K562 (cell line): ENCODE measurements around the gene SEPTIN6. TPM values are rescaled to one million over a fixed set of nuclear protein-coding genes. Genes with fewer than 3 reads are reported as not detected.

Source experiments
- ATF2 ChIP-seq: sonication (generic); formaldehyde crosslinking; IDR thresholded peaks from 2 replicates; pipeline ENCODE4 v1.8.1; 2022; ENCODE audit warnings: missing genetic modification reagents
- CC2D1A ChIP-seq: fragments of 450-650 bp; IDR thresholded peaks from 2 replicates; pipeline ENCODE4 v1.6.1; 2017; ENCODE audit warnings: mild to moderate bottlenecking
- E4F1 ChIP-seq: fragments of 250-450 bp; sonication (Bioruptor Pico); IDR thresholded peaks from 2 replicates; pipeline ENCODE4 v1.5.0; 2021; ENCODE audit warnings: mild to moderate bottlenecking, borderline replicate concordance
- LEF1 ChIP-seq: fragments of 450-650 bp; IDR thresholded peaks from 2 replicates; pipeline ENCODE4 v1.6.1; 2016; ENCODE audit warnings: mild to moderate bottlenecking
- NCOA2 ChIP-seq, 2 experiments: fragments of 450-650 bp; IDR thresholded peaks; 2 replicates each; pipeline ENCODE4 v1.6.1; 2018; ENCODE audit warnings: mild to moderate bottlenecking in 2 of 2, moderate library complexity in 1 of 2; ENCODE audit not compliant: partially characterized antibody in 2 of 2
- PYGO2 ChIP-seq: fragments of 450-650 bp; IDR thresholded peaks from 2 replicates; pipeline ENCODE4 v1.6.1; 2016; ENCODE audit warnings: mild to moderate bottlenecking, missing genetic modification characterization, moderate library complexity, missing compliant biosample characterization
- RBM14 ChIP-seq: fragments of 200-400 bp; formaldehyde crosslinking; IDR thresholded peaks from 2 replicates; pipeline ENCODE4 v1.6.1; 2018; ENCODE audit warnings: low read depth, mild to moderate bottlenecking, low read length, moderate library complexity, borderline replicate concordance; ENCODE audit not compliant: insufficient read depth
- STAG1 ChIP-seq: sonication (generic); formaldehyde crosslinking; IDR thresholded peaks from 2 replicates; pipeline ENCODE4 v1.5.0; 2020; ENCODE audit warnings: missing genetic modification reagents, borderline replicate concordance
- TEAD4 ChIP-seq, 2 experiments: sonication (generic) in 1 of 2; formaldehyde crosslinking in 1 of 2; IDR thresholded peaks; 2 replicates each; pipeline versions ENCODE4 v1.6.1 to v1.8.0; 2012 to 2022; ENCODE audit warnings: borderline replicate concordance in 1 of 2, inconsistent platforms in 1 of 2, low read length in 1 of 2, mild to moderate bottlenecking in 1 of 2, missing genetic modification reagents in 1 of 2
- ZBTB8A ChIP-seq: fragments of 450-650 bp; IDR thresholded peaks from 2 replicates; pipeline ENCODE4 v1.6.1; 2018; ENCODE audit warnings: mild to moderate bottlenecking, moderate library complexity; ENCODE audit not compliant: partially characterized antibody
- ZMIZ1 ChIP-seq, 2 experiments: fragments of 150-350 bp in 1 of 2; IDR thresholded peaks; 2 replicates each; pipeline ENCODE4 v1.6.1; 2012 to 2016; ENCODE audit warnings: low read depth in 2 of 2, low read length in 2 of 2, mild to moderate bottlenecking in 1 of 2, moderate library complexity in 1 of 2
- ZNF224 ChIP-seq: sonication (generic); formaldehyde crosslinking; IDR thresholded peaks from 2 replicates; pipeline ENCODE4 v1.8.0; 2022; ENCODE audit warnings: mild to moderate bottlenecking, missing genetic modification reagents
- ZNF398 ChIP-seq: fragments of 250-450 bp; sonication (Bioruptor Pico); IDR thresholded peaks from 2 replicates; pipeline ENCODE4 v1.8.0; 2021; ENCODE audit warnings: moderate library complexity, mild to moderate bottlenecking, inconsistent platforms
- polyA plus RNA-seq, 8 experiments: library from polyadenylated mRNA; depleted of rRNA in 4 of 8; stranded (reverse) in 5 of 8; unstranded in 3 of 8; fragments of >200 nt; fragmentation: Nextera tagmentation in 2 of 8; fragmentation: Illumina TruSeq in 1 of 8; extraction: Ambion mirVana in 2 of 8; extraction: Trizol in 1 of 8; gene quantifications; 2 replicates each; pipeline versions ENCODE4 v1.2.1 to v1.2.3, GENCODE V29; 2011 to 2014; ENCODE audit warnings: inconsistent platforms in 1 of 8, missing spikeins in 1 of 8
- total RNA-seq, 7 experiments: library from RNA; depleted of rRNA in 6 of 7; stranded (reverse); fragments of >200 nt in 6 of 7; fragmentation: Illumina TruSeq in 2 of 7; extraction: Trizol in 2 of 7; gene quantifications; 2 replicates each; pipeline versions ENCODE4 v1.2.1 to v1.2.3, GENCODE V29; 2011 to 2021; ENCODE audit warnings: low replicate concordance in 1 of 7

The SEPTIN6 gene
- total and polyA plus RNA-seq, 9 of the 15 experiments (the other 6 are each of a cell fraction or from before 2014, with no cell fraction given): 8.4 to 67.0 (median 37.8) TPM

- no peak for TF ChIP-seq CC2D1A
- TF ChIP-seq STAG1: 0 out of 2 replicates have a peak, but pooled peaks have one; percentile 17
- no peak for TF ChIP-seq ZNF398 (CRISPR knock-in tag)
- TF ChIP-seq E4F1 (CRISPR knock-in tag): no peak
- TF ChIP-seq RBM14: no peak
- no peak for TF ChIP-seq LEF1
- no peak for TF ChIP-seq NCOA2 (IDR thresholded peaks at IDR 0.05; ENCODE audit: partially characterized antibody in 2 of 2)
- TF ChIP-seq ATF2 (CRISPR knock-in tag): no peak
- TF ChIP-seq PYGO2 (tag): no peak
- TF ChIP-seq TEAD4 (IDR thresholded peaks at IDR 0.05; ENCODE audit: low read length): no peak
- no peak for TF ChIP-seq TEAD4 (CRISPR knock-in tag; IDR thresholded peaks at IDR 0.05; ENCODE audit: borderline replicate concordance)
- TF ChIP-seq ZBTB8A: no peak
- no peak for TF ChIP-seq ZNF224 (CRISPR knock-in tag)
- no peak for TF ChIP-seq ZMIZ1 (IDR thresholded peaks at IDR 0.05; ENCODE audit: low read depth in 2 of 2, low read length in 2 of 2)
Measured at GRCh38 chrX:119692191-119693039, 553 bp downstream of the SEPTIN6 start (continued).
